Hematopoietic multipotent progenitor cell treated with erythropoietin and hydrocortisone succinate and interleukin-3 and kit ligand, for 15 days (in vitro differentiated cells): ENCODE results near the gene PDE2A.
A peak's percentile ranks its signal among the peaks of the same experiment; 100 is the strongest.

Experiments used
- DNase-seq: peaks from one replicate; pipeline ENCODE4 v3.0.0-alpha.2; 2015; ENCODE audit warnings: low spot score

PDE2A gene

DNA sequence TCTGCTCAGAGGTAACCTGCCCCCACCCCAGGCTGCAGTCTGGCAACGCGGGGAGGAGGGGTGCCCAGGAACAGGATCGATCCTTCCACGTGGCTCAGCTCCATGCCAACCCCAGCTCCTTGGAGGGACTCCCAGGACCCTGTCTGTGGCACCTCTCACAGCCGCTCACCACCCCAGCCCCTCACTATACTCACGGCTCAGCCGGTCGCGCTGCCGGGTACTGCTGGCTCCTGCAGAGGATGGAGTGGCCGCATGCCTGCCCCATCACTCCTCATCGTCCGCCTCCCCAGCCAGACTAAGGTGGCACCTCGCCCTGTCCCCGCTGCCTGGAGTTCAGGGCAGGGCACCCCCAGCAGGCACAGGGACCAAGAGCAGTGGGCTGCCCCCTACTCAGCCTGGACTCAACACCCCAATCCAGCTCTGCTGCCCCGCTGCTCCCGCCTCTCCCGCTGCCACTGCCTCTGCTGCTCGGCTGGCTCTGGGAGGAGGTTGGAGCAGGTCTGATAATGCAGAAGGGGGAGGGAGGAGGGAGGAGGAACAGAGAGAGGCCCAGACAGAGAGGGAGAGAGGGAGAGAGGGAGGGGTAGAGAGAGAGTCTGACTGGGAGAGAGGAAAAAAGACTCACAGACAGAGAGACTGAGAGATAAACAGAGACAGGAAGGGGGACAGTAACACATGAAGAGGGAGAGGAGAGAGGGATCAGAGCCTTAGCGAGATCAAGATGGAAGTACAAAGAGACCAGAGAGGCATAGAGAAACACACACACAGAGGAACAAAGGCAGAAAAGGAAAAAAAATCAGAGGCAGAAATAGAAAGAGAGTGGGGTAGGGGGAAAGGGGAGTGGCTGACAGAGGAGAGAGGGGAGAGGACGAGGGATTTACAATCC is at the start of gene PDE2A:
Gene PDE2A (minus strand): TSS at position 480 of the 886 bp plus-strand sequence. CDS start 215 bp downstream, at position 265.
- no peak for DNase-seq

- DNase-seq = peak; percentile 20
Measured at GRCh38 chr11:72723508-72723907, 49.3 kb upstream of the PDE2A start.

- peak; percentile 93 for DNase-seq
Measured at GRCh38 chr11:72722050-72722748, 48.0 kb upstream of the PDE2A start.

DNA sequence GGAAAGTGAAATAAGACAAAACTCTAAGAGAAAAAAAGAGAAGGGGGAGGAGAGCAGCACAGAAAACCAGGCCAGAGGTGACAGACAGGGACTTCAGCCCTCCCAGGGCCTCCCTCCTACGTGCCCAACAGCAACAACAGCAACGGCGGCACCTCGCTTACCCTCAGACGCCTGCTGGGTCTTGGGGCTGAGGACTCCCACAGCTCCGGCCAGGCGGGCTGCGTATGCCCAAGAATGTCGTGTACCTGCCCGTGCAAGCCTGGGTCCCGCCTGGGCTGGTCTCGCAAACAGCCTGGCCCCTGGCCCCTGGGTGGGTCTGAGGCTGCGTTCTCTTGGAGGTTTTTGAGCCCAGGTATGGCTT is 47.4 kb upstream of the PDE2A start:
- peak; percentile 40 for DNase-seq

DNA sequence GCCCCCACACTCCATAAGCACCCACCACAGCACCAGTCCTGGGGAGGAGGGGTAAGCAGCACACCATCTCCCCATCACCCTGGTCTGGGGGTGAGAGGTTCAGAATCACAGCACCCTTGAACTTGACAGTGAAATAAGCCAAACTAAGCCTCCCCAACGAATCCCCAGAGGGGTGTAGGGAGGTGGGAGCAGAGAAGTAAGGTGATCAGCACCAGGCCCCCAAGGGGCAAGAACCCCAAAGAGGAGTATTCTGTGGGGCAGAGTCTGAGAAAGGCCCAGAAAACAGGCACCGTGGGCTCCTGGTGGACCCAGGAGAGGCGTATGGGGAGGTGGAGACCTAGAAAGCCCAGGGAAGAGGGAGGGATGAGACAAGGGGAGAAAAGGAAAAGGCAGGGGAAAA is 47.1 kb upstream of the PDE2A start:
- no peak for DNase-seq

- DNase-seq = no peak
Measured at GRCh38 chr11:72720784-72721183, 46.6 kb upstream of the PDE2A start.

- no peak for DNase-seq
Measured at GRCh38 chr11:72720047-72720446, 45.8 kb upstream of the PDE2A start.

DNA sequence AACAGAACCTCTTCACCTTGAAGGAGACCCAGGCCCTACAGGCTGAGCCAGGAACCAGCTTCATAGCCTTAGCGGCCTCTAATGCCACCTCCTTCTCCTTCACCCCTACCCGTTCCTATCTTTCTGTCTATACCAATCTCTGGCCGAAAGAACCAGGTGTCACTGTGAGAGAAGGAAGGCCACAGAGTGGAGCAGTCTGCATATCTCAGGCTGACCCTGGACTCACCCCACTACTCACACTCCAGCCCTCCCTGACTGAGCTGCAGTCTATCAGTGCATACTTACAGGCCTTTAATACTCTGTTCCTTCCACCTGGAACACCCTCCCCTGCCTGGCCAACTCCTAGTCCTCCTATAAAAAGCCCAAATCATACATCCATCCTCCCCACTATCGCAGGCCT is 45.3 kb upstream of the PDE2A start:
- DNase-seq = no peak

GRCh38 chr11:72719144-72719543 is 44.9 kb upstream of the PDE2A start:
- no peak for DNase-seq

- DNase-seq = no peak
Measured at GRCh38 chr11:72718101-72718501, 43.9 kb upstream of the PDE2A start.

DNA sequence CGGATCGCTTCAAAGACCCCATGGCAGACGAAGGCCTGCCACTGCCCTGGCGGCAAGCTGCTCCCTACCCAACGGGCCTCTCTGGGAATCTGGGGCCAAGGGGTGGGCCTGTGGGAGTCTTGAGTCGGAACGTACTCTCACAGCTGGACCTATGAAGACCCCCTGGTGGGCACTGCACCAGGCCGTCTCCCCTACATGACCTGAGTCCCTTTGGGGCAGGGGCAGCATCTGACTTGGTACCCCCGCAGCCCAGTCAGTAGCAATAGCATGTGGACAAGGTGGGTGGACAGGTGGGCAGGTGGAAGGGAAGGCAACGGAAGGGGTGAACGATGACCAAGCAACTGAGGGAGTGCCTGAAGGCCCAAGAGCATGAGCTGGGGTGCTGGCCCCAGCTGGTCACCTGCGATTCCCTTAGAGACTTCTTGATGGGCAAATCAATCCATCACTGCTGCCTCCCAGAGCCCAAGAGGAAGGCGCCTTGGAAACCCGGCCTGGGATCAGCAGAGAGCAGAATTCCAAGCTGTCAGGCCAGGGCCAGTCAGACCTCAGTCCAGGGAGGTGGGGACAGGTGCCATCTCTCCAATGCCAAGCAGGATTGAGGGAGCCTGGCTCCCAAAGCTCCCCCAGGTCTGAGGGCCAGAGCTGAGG is 42.7 kb upstream of the PDE2A start:
- no peak for DNase-seq

GRCh38 chr11:72716290-72716689 is 42.1 kb upstream of the PDE2A start:
- DNase-seq = no peak

DNA sequence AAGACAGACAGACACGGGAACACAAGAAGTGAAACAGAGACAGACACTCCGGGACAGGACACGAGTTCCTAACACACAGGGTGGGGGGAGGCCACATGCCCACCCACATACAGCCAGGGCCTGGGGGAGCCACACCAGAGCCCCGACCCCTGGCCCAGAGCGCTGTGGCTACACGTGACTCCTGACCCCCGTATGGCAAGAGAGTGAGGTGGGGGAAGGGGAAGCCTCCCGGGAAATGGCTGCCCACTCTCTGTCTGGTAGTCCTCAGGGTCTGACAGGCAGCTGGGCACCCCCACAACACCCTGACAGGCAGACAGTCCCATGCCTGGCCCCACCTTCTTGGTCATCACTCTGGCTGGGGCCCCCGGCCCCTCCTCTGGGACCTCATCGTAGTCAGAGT is 38.6 kb upstream of the PDE2A start:
- no peak for DNase-seq

DNA sequence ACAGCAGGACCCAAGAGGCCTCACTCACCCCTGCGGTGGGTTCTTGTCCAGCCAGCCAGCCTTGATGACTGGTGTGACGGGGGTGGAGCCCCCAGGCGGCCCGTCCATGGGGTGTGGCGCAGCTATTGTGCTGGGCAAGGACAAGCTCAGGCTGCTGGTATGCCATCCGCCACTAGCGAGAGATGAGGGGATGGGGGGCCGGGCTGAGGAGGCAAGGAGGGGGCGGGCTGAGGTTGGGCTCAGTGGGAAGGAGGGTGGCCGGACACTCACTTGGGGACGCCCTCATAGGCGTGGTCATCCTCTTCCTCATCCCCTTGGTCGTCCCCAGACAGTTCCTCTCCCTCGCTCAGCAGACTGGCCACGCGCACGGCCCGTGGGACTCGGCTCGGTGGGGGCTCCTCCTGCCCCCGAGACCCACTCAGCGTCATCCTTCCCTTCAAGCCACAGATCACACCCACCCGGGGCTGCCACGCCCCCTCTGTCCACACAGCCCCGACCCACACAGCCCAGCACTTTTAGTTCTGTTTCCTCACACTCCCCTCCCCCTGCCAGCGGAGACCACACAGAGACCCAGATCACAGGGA is 38.0 kb upstream of the PDE2A start:
- DNase-seq = no peak

DNA sequence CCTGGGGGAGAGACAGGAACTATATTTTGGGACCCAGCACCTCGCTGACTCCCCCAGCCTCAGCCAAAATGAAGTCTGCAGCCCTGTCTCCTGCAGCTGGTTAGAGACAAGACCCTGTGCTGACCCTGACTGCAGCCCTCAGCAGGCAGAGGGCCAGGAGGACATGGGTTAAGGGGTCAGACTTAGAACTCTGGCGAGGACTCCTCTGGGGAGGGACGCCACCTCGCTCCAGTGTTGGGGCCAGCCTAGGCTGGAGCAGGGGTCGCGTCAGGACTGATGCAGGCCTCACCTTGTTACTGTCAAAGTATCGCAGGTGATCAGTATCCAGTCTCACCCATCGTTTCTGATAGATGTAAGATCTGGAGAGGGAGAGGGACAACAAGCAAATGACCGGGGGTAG is 36.9 kb upstream of the PDE2A start:
- no peak for DNase-seq

DNA sequence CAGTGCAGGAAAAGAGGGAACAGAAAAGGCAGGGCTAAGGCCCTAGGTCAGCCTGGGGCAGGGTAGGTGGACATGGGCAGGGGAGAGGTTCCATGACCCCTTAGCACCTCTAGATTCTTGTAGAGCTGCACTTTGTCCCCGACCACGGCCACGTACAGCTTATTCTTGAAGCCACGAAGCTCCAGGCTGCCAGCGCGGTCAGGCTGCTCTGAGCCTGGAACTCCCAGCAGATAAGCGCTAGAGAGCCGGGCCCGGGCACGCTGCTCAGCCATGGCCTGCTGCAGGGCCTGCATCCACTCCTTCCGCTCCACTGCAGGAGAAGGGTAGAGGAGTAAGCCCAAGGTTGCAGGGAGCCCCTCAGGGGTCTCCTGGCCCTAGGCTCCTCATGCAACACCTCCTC is 36.1 kb upstream of the PDE2A start:
- DNase-seq = no peak

DNA sequence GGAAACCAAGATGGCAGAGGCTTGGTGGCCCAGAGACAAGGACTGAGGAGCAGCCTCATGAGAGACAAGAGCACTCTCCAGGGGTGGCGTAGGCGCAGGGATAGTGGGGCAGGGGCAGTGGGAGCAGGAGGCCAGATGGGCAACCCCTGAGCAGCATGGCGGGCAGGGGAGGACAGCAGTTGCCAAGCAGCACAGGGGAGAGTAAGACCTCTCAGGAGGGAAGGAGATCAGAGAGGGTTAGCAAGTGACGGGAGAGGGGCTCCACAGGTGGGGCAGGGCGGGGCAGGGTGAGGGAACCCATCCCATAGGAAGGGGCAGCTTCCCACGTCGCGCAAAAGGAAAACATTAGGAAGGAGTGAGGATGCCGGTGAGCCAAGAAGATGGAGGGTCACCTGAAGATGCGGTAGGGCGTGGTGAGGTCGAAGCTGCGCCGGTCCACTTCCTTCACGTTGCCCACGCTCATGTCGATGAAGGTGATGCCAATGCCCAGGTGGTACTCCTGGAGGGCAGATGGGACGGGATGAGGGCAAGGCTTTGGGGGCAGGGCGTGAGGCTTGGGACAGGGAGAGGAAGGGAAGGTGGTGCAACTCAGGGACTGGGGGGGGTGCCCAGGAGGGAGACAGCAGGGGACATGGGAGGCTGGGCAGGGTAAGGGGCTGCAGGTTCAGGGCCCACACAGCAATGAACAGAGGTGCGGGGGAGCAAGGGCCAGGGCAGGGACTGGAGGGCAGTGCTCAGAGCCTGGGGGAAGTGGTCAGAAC is 35.4 kb upstream of the PDE2A start:
- no peak for DNase-seq

DNA sequence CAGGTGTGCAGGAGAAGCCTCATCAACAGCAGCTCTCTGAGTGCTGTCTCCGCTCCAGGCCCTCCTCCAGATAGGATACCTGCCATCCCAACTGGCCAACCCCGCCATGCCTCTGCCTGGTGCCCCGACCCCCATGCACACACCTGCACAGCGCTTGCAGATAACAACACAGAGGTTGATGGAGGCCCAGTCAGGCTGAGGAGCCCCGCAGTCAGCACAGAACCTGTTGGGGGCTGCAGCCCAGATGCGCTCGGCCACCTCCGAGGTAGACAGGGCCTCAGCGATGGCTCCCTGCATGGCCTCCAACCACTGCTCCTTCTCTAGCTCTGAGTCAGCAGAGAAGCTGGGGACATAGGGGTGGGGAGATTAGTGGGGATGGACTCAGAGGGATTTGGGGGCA is 32.8 kb upstream of the PDE2A start:
- DNase-seq = no peak

DNA sequence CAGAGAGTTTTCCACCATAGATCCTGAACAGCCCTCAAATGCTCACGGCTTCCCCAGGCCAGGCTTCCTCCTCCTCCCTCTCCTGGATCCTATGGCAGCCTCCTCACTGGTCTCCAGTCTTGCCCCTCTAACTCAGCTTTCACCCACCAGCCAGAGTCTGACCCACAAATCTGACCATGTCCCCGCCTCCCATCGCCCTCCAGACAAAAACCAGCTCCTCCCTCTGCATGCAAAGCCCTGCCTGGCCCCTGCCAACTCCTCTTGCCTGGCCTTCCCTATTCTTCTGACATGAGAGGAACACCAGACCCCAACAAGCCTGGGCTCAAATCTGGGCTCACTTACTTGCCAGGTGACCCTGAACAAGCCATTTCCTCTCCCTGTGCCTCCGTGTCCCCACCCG is 32.4 kb upstream of the PDE2A start:
- DNase-seq = no peak

- DNase-seq = no peak
Measured at GRCh38 chr11:72705442-72706365, 31.5 kb upstream of the PDE2A start.

- no peak for DNase-seq
Measured at GRCh38 chr11:72704783-72705265, 30.6 kb upstream of the PDE2A start.
